GM12872 (cell line): ENCODE results near the gene UNC13D.

Experiments
- TF ChIP-seq, protein P1 (sequence below): IDR thresholded peaks from 3 replicates; pipeline ENCODE4 v1.5.1; 2011; ENCODE audit warnings: low read depth, mild to moderate bottlenecking, low read length, moderate library complexity; ENCODE audit not compliant: insufficient read depth

The UNC13D gene

DNA sequence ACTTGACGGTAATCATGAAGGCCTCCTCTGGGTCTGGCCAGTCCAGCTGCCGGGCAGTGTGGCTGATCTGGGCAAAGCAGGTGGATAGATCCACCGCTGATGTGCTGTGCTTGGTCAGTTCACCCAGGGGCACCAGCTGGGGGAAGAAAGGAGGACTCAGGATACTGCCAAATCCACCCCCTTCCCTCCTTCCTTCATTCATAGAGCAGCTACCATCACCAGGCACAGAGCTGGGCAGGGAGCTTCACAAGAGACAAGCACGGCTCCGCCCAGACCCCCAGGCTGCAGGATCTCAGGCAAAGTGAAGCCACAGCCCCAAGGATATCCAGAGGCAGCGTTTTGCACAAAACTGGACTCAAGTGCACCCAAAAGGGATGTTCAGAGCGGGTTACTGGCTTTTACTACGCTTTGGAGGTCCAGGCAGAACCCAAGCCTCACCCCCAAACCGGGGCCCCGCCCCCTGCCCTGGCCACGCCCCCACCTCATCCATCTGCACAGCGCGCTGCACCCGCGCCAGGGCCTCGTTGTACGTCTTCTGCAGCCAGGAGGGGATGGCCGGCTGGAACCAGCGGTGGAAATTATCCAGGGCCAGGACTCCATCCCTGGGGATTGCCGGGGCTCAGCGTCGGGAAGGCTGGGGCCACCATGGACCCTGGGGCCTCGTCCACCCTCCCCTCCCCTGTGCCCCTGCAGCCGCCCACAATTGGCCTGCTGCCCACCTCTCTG lies 9.1 kb downstream of the UNC13D start:
- TF ChIP-seq, protein P1, sequence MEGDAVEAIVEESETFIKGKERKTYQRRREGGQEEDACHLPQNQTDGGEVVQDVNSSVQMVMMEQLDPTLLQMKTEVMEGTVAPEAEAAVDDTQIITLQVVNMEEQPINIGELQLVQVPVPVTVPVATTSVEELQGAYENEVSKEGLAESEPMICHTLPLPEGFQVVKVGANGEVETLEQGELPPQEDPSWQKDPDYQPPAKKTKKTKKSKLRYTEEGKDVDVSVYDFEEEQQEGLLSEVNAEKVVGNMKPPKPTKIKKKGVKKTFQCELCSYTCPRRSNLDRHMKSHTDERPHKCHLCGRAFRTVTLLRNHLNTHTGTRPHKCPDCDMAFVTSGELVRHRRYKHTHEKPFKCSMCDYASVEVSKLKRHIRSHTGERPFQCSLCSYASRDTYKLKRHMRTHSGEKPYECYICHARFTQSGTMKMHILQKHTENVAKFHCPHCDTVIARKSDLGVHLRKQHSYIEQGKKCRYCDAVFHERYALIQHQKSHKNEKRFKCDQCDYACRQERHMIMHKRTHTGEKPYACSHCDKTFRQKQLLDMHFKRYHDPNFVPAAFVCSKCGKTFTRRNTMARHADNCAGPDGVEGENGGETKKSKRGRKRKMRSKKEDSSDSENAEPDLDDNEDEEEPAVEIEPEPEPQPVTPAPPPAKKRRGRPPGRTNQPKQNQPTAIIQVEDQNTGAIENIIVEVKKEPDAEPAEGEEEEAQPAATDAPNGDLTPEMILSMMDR, result no peak

DNA sequence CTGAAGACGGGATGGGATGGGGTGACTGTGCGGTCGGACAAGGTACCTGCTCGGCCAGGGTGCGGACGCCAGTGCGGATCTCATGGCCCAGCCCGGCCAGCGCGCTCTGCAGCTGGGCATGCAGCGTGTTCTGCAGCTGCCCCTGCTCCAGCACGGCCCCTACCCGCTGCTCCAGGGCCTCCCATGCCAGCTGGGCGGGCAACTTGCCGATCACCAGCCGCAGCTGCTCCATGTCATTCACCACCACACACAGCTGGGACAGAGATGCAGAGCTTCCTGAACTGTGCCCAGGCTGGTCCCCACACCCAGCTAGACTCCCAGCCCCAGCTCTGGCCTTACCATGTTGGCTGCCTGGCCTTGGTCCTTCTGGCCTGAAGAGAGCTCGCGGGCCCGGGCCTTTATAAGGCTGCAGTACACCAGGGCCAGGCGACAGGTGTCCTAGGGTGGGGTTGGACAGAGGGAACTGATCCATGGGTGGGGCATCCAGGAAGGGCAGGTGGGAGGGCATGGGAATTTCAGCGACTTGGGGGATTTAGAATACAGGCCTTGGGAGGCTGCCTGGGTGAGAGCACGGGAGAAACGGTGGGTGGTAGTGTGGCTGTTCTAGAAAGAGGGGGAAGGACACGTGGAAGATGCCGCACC lies 9.8 kb downstream of the UNC13D start:
- TF ChIP-seq, protein P1, result no peak

DNA sequence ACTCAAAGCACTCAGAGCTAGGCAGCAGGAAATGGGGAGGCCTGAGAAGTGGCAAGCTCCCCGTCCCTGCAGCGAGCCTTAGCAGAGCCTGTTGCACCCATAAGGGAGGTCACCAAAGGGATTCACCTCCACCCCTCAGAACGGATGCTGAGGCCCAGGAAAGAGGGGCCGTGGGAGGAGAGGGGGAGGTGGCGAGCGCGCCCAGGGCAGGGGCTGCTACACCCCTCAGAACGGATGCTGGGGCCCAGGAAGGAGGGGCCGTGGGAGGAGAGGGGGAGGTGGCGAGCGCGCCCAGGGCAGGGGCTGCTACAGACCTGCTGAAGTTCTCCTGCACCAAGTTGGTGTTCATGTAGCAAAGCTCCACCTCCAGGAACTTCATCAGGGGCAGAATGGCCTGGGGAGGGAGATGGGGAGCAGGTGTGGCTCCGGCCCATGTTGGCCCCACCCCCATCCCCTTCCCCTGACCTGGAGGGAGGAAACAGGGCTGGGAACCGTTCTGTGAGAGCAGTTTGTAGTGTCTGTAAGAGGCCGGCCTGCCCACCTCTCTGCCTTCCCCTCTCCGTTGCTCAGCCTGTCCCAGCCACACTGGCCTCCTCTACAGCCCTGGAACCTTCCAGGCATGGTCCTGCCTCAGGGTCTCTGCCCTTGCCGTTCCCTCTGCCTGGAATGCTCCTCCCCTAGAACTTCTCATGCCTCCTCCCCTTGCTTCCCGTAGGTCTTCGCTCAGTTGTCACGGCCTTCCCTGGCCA lies 11.4 kb downstream of the UNC13D start:
- TF ChIP-seq, protein P1, result no peak

DNA sequence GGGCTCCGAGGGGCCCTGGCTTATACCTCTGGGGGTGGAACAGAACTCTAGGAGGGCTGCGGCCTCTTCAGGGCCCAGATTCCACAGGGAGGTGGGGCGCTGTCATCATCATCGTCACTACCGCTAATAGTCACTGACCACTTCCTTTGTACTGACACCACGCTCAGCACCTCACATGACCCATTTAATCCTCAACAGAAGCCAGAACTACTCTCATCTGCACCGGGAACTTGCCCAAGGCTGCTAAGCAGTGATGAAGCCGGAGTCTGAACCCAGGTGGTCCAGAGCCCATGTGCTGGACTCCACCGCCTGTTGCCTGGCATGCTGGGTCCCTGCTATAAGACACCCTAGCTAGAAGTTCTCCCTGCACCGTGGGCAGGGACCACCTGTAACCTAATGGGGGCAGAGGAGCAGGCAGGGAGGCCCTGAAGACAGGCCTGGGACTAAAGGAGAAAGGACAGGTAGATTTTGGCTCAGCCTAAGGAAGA lies 12.0 kb downstream of the UNC13D start:
- TF ChIP-seq, protein P1, result no peak

DNA sequence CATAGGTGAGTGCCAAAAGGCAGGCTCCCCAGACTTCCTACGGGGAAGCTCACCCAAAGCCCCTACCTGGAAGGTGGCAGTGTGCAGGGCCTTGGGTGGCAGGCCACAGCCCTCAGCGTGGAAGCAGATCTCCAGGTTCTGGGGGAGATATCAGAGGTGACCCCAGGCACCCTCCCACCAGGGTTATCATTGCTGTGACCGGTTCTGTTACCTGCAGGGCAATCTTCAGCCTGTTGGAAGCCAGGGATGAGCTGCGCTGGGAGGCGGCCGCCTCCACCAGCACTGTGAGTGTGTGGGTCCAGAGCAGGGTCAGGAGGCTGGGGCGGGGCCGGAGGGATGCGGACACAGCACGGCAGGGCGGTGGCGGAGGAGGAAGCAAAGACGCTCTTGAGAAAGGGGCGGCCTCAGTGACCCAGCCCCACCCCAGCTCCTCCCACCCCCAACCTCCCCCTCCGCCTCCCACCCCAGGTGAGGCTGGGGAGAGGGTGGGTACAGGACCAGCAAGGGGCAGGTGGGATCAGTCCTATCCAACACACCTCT lies 13.1 kb downstream of the UNC13D start:
- TF ChIP-seq, protein P1, result no peak

DNA sequence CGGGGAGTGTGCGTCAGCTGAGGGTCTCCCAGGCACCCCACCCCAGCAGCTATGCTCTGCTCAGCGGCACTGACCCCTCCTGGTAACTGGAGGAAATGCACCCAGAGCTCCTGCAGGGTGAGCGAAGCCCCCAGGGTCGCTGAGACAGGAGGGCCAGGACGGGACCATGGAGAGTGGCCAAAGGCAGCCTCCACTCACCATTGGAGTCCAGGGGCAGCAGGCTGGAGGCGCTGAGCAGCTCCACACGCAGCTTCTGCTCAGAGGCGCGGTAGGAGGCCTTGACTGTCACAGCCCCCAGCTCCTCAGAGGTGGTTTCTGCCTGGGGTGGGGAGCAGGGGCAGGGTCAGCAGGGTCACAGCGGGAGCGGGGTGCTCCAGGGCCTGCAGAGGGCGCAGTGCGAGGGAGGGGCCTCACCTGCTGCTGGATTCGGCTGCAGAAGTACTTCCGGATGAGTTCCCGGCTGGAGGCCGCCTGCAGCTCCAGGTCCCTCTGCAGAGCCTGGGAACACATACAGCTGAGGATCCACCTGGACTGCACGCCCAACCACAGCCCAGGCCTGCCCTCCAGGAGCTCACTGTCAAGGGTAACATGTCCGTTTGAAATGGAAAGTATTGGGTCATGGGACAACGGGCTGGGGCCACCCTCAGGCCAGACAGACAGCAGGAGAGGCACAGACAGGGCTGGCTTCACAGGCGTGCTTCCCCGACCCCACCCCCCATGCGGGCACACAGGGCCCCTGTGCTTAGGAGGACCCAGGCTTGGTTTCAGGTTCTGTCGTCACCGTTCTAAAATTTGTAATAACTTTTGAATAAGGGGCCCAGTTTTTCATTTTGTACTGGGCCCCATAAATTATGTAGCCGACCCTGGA lies 13.8 kb downstream of the UNC13D start:
- TF ChIP-seq, protein P1, result peak; percentile 75

DNA sequence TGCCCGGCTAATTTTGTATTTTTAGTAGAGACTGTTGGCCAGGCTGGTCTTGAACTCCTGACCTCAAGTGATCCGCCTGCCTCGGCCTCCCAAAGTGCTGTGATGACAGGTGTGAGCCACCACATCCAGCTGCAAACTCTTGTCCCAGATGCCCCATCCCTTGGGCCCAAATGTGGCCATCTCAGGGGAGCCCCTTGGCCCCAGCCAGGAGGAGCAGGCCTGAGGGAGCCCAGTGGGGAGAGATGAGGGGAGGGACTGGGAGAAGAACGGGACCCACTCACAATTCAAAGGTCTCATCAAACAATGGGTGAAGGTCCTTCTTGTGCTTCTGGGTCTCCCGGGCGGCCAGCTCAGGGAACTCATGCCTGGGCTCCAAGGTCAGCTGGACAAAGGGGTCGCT lies 14.5 kb downstream of the UNC13D start:
- TF ChIP-seq, protein P1, result no peak
